Panc1 (cell line): ENCODE results near the gene DKK3. TPM values are rescaled to one million over a fixed set of nuclear protein-coding genes. Genes with fewer than 3 reads are reported as not detected.

Experiments used
- ATAC-seq: fragments of 200-7000 bp; cut with Tn5 transposase; 2 replicates; pipeline ENCODE4 v1.9.1; 2020; ENCODE audit warnings: mild to moderate bottlenecking, moderate library complexity
- BruUV-seq: library from RNA; stranded (reverse); fragments of 400-500 nt; replicated peaks from 2 replicates; lab custom pipeline; 2021; lab: Mats Ljungman, UMichigan
- CTCF ChIA-PET: fragments of 300-600 bp; sonication (Branson Sonifier 250); formaldehyde crosslinking; loops from one replicate; lab custom pipeline; 2022; ENCODE audit warnings: antibody characterized with exemption; lab: Charles Lee
- POLR2A ChIA-PET: fragments of 300-600 bp; sonication (Branson Sonifier 250); formaldehyde crosslinking; loops from one replicate; lab custom pipeline; 2022; ENCODE audit warnings: antibody characterized with exemption; lab: Charles Lee
- DNase-seq: peaks from one replicate; pipeline ENCODE4 v3.0.0-alpha.2; 2010; ENCODE audit warnings: low read depth, low spot score
- H3K27ac ChIP-seq: 2 replicates; pipeline ENCODE4 v1.5.1; 2011; ENCODE audit warnings: mild to moderate bottlenecking, low read length, inconsistent platforms
- H3K27me3 ChIP-seq: fragments of 200-500 bp; sonication (Bioruptor generic); 2 replicates; pipeline ENCODE4 v1.6.0; 2014; ENCODE audit warnings: low read length, inconsistent platforms; ENCODE audit not compliant: control insufficient read depth, insufficient read depth
- H3K36me3 ChIP-seq: fragments of 200-500 bp; sonication (Bioruptor generic); 2 replicates; pipeline ENCODE4 v1.5.1; 2014; ENCODE audit warnings: inconsistent platforms, mild to moderate bottlenecking, low read length, moderate library complexity; ENCODE audit not compliant: control insufficient read depth, insufficient read depth
- H3K4me1 ChIP-seq: 2 replicates; pipeline ENCODE4 v1.5.1; 2011; ENCODE audit warnings: inconsistent platforms, mild to moderate bottlenecking, low read length, moderate library complexity; ENCODE audit not compliant: control insufficient read depth, insufficient read depth
- H3K4me3 ChIP-seq, 2 experiments: 2 replicates each; pipeline ENCODE4 v1.5.1; 2011 to 2012; ENCODE audit warnings: low read depth in 2 of 2, low read length in 2 of 2, mild to moderate bottlenecking in 2 of 2, inconsistent platforms in 1 of 2, moderate library complexity in 1 of 2
- H3K9me3 ChIP-seq: fragments of 200-500 bp; sonication (Bioruptor generic); 2 replicates; pipeline ENCODE4 v1.5.1; 2014; ENCODE audit warnings: low read depth, mild to moderate bottlenecking, inconsistent platforms, low read length, moderate library complexity; ENCODE audit not compliant: control insufficient read depth, insufficient read depth
- CTCF ChIP-seq: fragments of 450-650 bp; IDR thresholded peaks from 2 replicates; pipeline ENCODE4 v1.5.1; 2017; ENCODE audit warnings: mild to moderate bottlenecking
- POLR2AphosphoS5 ChIP-seq: IDR thresholded peaks from 2 replicates; pipeline ENCODE4 v1.6.1; 2012; ENCODE audit warnings: mild to moderate bottlenecking, low read depth, low read length, moderate library complexity
- REST ChIP-seq, 2 experiments: IDR thresholded peaks; 2 replicates each; pipeline ENCODE4 v1.6.1; 2011 to 2012; ENCODE audit warnings: low read depth in 2 of 2, control low read depth in 1 of 2, low read length in 1 of 2, mild to moderate bottlenecking in 1 of 2, moderate library complexity in 1 of 2; ENCODE audit not compliant: insufficient read depth in 1 of 2
- SIN3A ChIP-seq: IDR thresholded peaks from 2 replicates; pipeline ENCODE4 v1.6.1; 2012; ENCODE audit warnings: low read depth, mild to moderate bottlenecking, low read length, moderate library complexity, borderline replicate concordance; ENCODE audit not compliant: insufficient read depth
- TCF7L2 ChIP-seq: IDR thresholded peaks from 2 replicates; pipeline ENCODE4 v1.6.1; 2011; ENCODE audit warnings: mild to moderate bottlenecking, low read depth, low read length, inconsistent platforms
- in situ Hi-C: cut with HindIII; loops from 2 replicates; pipeline ENCODE4 v1.10.0; 2016; ENCODE audit warnings: low sequenced_read_pairs, low pct_unique_long_range_greater_than_20kb
- intact Hi-C: fragments of 100-400 bp; cut with micrococcal nuclease; formaldehyde crosslinking; loops from one replicate; pipeline ENCODE4 v1.10.0; 2022; ENCODE audit not compliant: unreplicated experiment
- total RNA-seq: library from RNA; stranded (reverse); gene quantifications from one replicate; pipeline ENCODE4 v1.2.1, GENCODE V29; 2021; ENCODE audit not compliant: unreplicated experiment

Gene DKK3
- total RNA-seq, 1 experiment from 2014 or later = 116 TPM

GRCh38 chr11:11965192-11965591 is 43.2 kb downstream of the DKK3 start:
- Histone ChIP-seq H3K27ac (no peak overlapping the region), H3K4me3 (no peak overlapping the region), H3K4me1 (no peaks in the 10 kb centered on the region; the same call in 1 of the 2 replicates), H3K9me3 (no peaks in the 10 kb centered on the region), H3K36me3 (no peaks in the 10 kb centered on the region), H3K27me3 (no peaks in the 10 kb centered on the region)
- POLR2A ChIA-PET = no interaction called here
- ATAC-seq = no peak
- TF ChIP-seq SIN3A = no peak
- TF ChIP-seq REST (IDR thresholded peaks at IDR 0.05; ENCODE audit: insufficient read depth in 1 of 2, low read depth in 2 of 2, low read length in 1 of 2) = no peak
- no peak for TF ChIP-seq CTCF
- TF ChIP-seq POLR2AphosphoS5 = no peak
- no peak for TF ChIP-seq TCF7L2
- no peak for DNase-seq
- intact Hi-C loops = no loop called here
- BruUV-seq = no TSS peak
- CTCF ChIA-PET = interaction anchor here (0.9 to 2.8 kb wide), 2 partner anchors 12 to 13 kb away, joined by 3 to 14 read pairs; no protein-coding TSS in a partner anchor
- in situ Hi-C loops = no loop called here

DNA sequence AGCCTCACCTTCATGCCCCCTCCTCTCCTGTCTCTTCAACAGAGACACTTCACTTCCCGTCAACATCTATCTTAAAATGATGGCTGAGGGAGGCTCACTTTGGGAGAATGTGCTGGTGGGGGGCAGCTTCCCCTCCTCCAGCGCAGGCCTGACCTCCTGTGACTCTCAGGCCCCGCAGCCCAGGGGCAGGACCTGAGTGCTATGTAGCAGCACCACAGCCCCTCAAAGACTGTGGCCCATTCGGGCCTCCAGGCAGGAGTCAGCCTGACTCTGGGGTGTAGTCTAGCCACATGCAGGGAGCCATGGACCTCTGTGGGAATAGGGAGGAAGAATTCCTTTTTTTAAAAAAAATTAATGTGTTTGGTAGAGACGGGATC is 43.7 kb downstream of the DKK3 start:
- no peak for ATAC-seq
- TF ChIP-seq TCF7L2 (no peak), REST (IDR thresholded peaks at IDR 0.05; ENCODE audit: insufficient read depth in 1 of 2, low read depth in 2 of 2, low read length in 1 of 2) (no peak), SIN3A (no peak), POLR2AphosphoS5 (no peak), CTCF (no peak)
- DNase-seq = no peak
- in situ Hi-C loops = no loop called here
- Histone ChIP-seq H3K4me1 (no peaks in the 10 kb centered on the region; the same call in 1 of the 2 replicates), H3K9me3 (no peaks in the 10 kb centered on the region), H3K27ac (no peak overlapping the region; the same call in 1 of the 2 replicates), H3K36me3 (no peaks in the 10 kb centered on the region), H3K4me3 (no peak overlapping the region), H3K27me3 (no peaks in the 10 kb centered on the region)
- ChIA-PET POLR2A (no interaction called here), CTCF (no interaction called here)
- intact Hi-C loops = no loop called here
- no TSS peak for BruUV-seq
